GM23338 (cell line): ENCODE results near the gene STAB2. TPM values are rescaled to one million over a fixed set of nuclear protein-coding genes. Genes with fewer than 3 reads are reported as not detected.

Source experiments
- ATAC-seq: fragments of 200-7000 bp; cut with Tn5 transposase; 3 replicates; pipeline ENCODE4 v1.9.1; 2020
- DNase-seq: peaks from one replicate; pipeline ENCODE4 v3.0.0-alpha.2; 2015; ENCODE audit warnings: low spot score
- H2AFZ ChIP-seq: fragments of 200-600 bp; sonication (generic); 2 replicates; pipeline ENCODE4 v1.8.0; 2016; ENCODE audit warnings: antibody characterized with exemption, mild to moderate bottlenecking, moderate library complexity
- H3F3A ChIP-seq: fragments of 200-600 bp; sonication (generic); replicated peaks from 2 replicates; pipeline ENCODE4 v1.8.0; 2017; ENCODE audit warnings: antibody characterized with exemption, mixed run types, low read depth
- H3K27ac ChIP-seq: fragments of 200-600 bp; sonication (generic); 2 replicates; pipeline ENCODE4 v1.6.1; 2016; ENCODE audit warnings: low read depth
- H3K27me3 ChIP-seq: fragments of 200-600 bp; sonication (generic); 2 replicates; pipeline ENCODE4 v1.8.0; 2016; ENCODE audit warnings: mild to moderate bottlenecking, mixed run types, moderate library complexity; ENCODE audit not compliant: insufficient read depth
- H3K36me3 ChIP-seq: fragments of 200-600 bp; sonication (generic); 2 replicates; pipeline ENCODE4 v1.8.0; 2016; ENCODE audit warnings: mild to moderate bottlenecking; ENCODE audit not compliant: insufficient read depth
- H3K4me1 ChIP-seq: fragments of 200-600 bp; sonication (generic); 2 replicates; pipeline ENCODE4 v1.8.0; 2016; ENCODE audit warnings: mild to moderate bottlenecking, moderate library complexity; ENCODE audit not compliant: insufficient read depth
- H3K4me2 ChIP-seq: fragments of 200-600 bp; sonication (generic); 2 replicates; pipeline ENCODE4 v1.7.1; 2017; ENCODE audit warnings: mixed run types
- H3K4me3 ChIP-seq: fragments of 200-600 bp; sonication (generic); 2 replicates; pipeline ENCODE4 v1.6.1; 2016; ENCODE audit warnings: mixed run types
- H3K79me2 ChIP-seq: fragments of 200-600 bp; sonication (generic); replicated peaks from 2 replicates; pipeline ENCODE4 v1.8.0; 2017; ENCODE audit warnings: mild to moderate bottlenecking; ENCODE audit not compliant: insufficient read depth
- H3K9me2 ChIP-seq: fragments of 200-600 bp; sonication (generic); 2 replicates; pipeline ENCODE4 v1.8.0; 2017; ENCODE audit not compliant: insufficient read depth
- H4K20me1 ChIP-seq: fragments of 200-600 bp; sonication (generic); replicated peaks from 2 replicates; pipeline ENCODE4 v1.8.0; 2017; ENCODE audit warnings: mild to moderate bottlenecking; ENCODE audit not compliant: insufficient read depth
- H3K27ac Mint-ChIP-seq: 2 replicates; pipeline ENCODE4 v1.8.0; 2020; ENCODE audit warnings: inconsistent platforms, mild to moderate bottlenecking, moderate library complexity, mixed read lengths
- H3K27me3 Mint-ChIP-seq: 3 replicates; pipeline ENCODE4 v1.8.0; 2022; ENCODE audit warnings: low read depth, mild to moderate bottlenecking, moderate library complexity, mixed read lengths, inconsistent platforms; ENCODE audit not compliant: insufficient read depth, poor library complexity
- H3K36me3 Mint-ChIP-seq: 3 replicates; pipeline ENCODE4 v1.8.0; 2021; ENCODE audit warnings: low read depth, mild to moderate bottlenecking, inconsistent platforms, moderate library complexity, mixed read lengths
- H3K4me1 Mint-ChIP-seq: 3 replicates; pipeline ENCODE4 v1.8.0; 2020; ENCODE audit warnings: mild to moderate bottlenecking, inconsistent platforms, mixed read lengths
- H3K4me3 Mint-ChIP-seq: 3 replicates; pipeline ENCODE4 v1.8.0; 2021; ENCODE audit warnings: moderate library complexity, mild to moderate bottlenecking, inconsistent platforms, mixed read lengths
- H3K9me3 Mint-ChIP-seq: 3 replicates; pipeline ENCODE4 v1.8.0; 2020; ENCODE audit warnings: moderate library complexity, mild to moderate bottlenecking, inconsistent platforms, mixed read lengths
- CREB1 ChIP-seq: fragments of 250-450 bp; sonication (Bioruptor Pico); IDR thresholded peaks from 2 replicates; pipeline ENCODE4 v1.5.0; 2020; ENCODE audit warnings: low read depth, mild to moderate bottlenecking, moderate library complexity
- CTCF ChIP-seq, 2 experiments: fragments of 200-600 bp in 1 of 2; sonication (generic) in 1 of 2; conservative IDR thresholded peaks; 2 replicates each; pipeline versions ENCODE4 v1.5.1 to v1.6.1; 2016 to 2017; ENCODE audit warnings: antibody characterized with exemption in 2 of 2, low read depth in 2 of 2, mild to moderate bottlenecking in 2 of 2, moderate library complexity in 1 of 2
- EZH2 ChIP-seq: fragments of 200-600 bp; sonication (generic); IDR thresholded peaks from one replicate; pipeline ENCODE4 v1.8.0; 2017; ENCODE audit warnings: antibody characterized with exemption, mild to moderate bottlenecking, low read depth; ENCODE audit not compliant: unreplicated experiment
- EZH2phosphoT487 ChIP-seq: fragments of 200-600 bp; sonication (generic); IDR thresholded peaks from one replicate; pipeline ENCODE4 v1.8.1; 2018; ENCODE audit warnings: antibody characterized with exemption; ENCODE audit not compliant: unreplicated experiment
- NANOG ChIP-seq: IDR thresholded peaks from 2 replicates; pipeline ENCODE4 v1.6.1; 2016; ENCODE audit warnings: antibody characterized with exemption, borderline replicate concordance
- POLR2AphosphoS5 ChIP-seq: IDR thresholded peaks from 2 replicates; pipeline ENCODE4 v1.6.1; 2016; ENCODE audit warnings: antibody characterized with exemption, low read depth
- ZNF114 ChIP-seq: fragments of 250-450 bp; sonication (Bioruptor Pico); IDR thresholded peaks from 2 replicates; pipeline ENCODE4 v1.5.0; 2020; ENCODE audit warnings: mild to moderate bottlenecking, moderate library complexity
- ZNF462 ChIP-seq: fragments of 250-450 bp; sonication (Bioruptor Pico); IDR thresholded peaks from 2 replicates; pipeline ENCODE4 v1.5.0; 2020; ENCODE audit warnings: mild to moderate bottlenecking, moderate library complexity
- polyA plus RNA-seq: library from polyadenylated mRNA; unstranded; fragments of >200 nt; fragmentation: Nextera tagmentation; extraction: Ambion mirVana; gene quantifications from 2 replicates; pipeline ENCODE4 v1.2.1, GENCODE V29; 2016
- total RNA-seq: library from RNA; depleted of rRNA; stranded (reverse); fragments of >200 nt; shearing (Covaris generic); gene quantifications from 2 replicates; pipeline ENCODE4 v1.2.3, GENCODE V29; 2014

STAB2 gene
- total and polyA plus RNA-seq, 2 experiments from 2014 or later = 0.14 TPM; not detected in 1

GRCh38 chr12:103548622-103549601 is 38.2 kb upstream of the STAB2 start:
- Mint-ChIP-seq H3K27me3 (no peaks in the 10 kb centered on the region), H3K9me3 (peaks cover 4% of the 10 kb centered on the region; the same call in 2 of the 3 replicates), H3K27ac (no peak overlapping the region), H3K4me3 (no peak overlapping the region), H3K36me3 (no peaks in the 10 kb centered on the region; the same call in 2 of the 3 replicates), H3K4me1 (no peaks in the 10 kb centered on the region)
- Histone ChIP-seq H4K20me1 (no peaks in the 10 kb centered on the region), H3K79me2 (no peaks in the 10 kb centered on the region), H3K4me3 (no peak overlapping the region), H3K27me3 (no peaks in the 10 kb centered on the region), H3K36me3 (no peaks in the 10 kb centered on the region), H3K4me2 (no peak overlapping the region), H3F3A (no peaks in the 10 kb centered on the region), H3K4me1 (no peaks in the 10 kb centered on the region), H2AFZ (no peak overlapping the region), H3K9me2 (no peaks in the 10 kb centered on the region), H3K27ac (no peak overlapping the region)
- TF ChIP-seq EZH2phosphoT487 (no peak), ZNF114 (CRISPR knock-in tag) (no peak), NANOG (no peak), CREB1 (CRISPR knock-in tag) (no peak), POLR2AphosphoS5 (no peak), CTCF (conservative IDR thresholded peaks at IDR 0.05; ENCODE audit: low read depth in 2 of 2) (peak; percentile 92 to 95)
- DNase-seq (peak; percentile 88), ATAC-seq (peak; percentile 94)

GRCh38 chr12:103556890-103557627 is 30.0 kb upstream of the STAB2 start:
- DNase-seq = no peak
- Histone ChIP-seq H3K4me2 (no peak overlapping the region), H3K27me3 (no peaks in the 10 kb centered on the region), H3K79me2 (no peaks in the 10 kb centered on the region), H4K20me1 (no peaks in the 10 kb centered on the region), H3F3A (no peaks in the 10 kb centered on the region), H3K4me3 (no peak overlapping the region), H2AFZ (no peak overlapping the region), H3K4me1 (no peaks in the 10 kb centered on the region), H3K27ac (no peak overlapping the region), H3K36me3 (no peaks in the 10 kb centered on the region), H3K9me2 (peaks cover 10% of the 10 kb centered on the region; the same call in 1 of the 2 replicates)
- Mint-ChIP-seq H3K27ac (no peak overlapping the region), H3K27me3 (peaks cover 5% of the 10 kb centered on the region), H3K9me3 (peaks cover 18% of the 10 kb centered on the region), H3K4me3 (no peak overlapping the region), H3K36me3 (no peaks in the 10 kb centered on the region), H3K4me1 (no peaks in the 10 kb centered on the region)
- ATAC-seq = no peak
- TF ChIP-seq EZH2 (no peak), ZNF462 (CRISPR knock-in tag) (no peak), CREB1 (CRISPR knock-in tag) (no peak)
